HCT116 (cell line): ENCODE measurements around the gene EME1. TPM values are rescaled to one million over a fixed set of nuclear protein-coding genes. Genes with fewer than 3 reads are reported as not detected.

Source experiments
- ATAC-seq: fragments of 200-7000 bp; cut with Tn5 transposase; 2 replicates; pipeline ENCODE4 v1.9.1; 2020; ENCODE audit warnings: mild to moderate bottlenecking, moderate library complexity
- BruUV-seq: library from RNA; stranded (reverse); fragments of 400-500 nt; replicated peaks from 2 replicates; lab custom pipeline; 2021; lab: Mats Ljungman, UMichigan
- CTCF ChIA-PET: fragments of 300-600 bp; sonication (Branson Sonifier 250); formaldehyde crosslinking; loops from one replicate; lab custom pipeline; 2021; ENCODE audit warnings: antibody characterized with exemption; lab: Charles Lee
- POLR2A ChIA-PET: fragments of 300-600, 350-600 bp; sonication (Branson Sonifier 250); formaldehyde crosslinking; loops from one replicate; lab custom pipeline; 2021; ENCODE audit warnings: antibody characterized with exemption; lab: Charles Lee
- RAD21 ChIA-PET, 2 experiments: fragments of 300-600 bp; sonication (Branson Sonifier 250); formaldehyde crosslinking; loops; one replicate each; lab custom pipeline; 2023; ENCODE audit warnings: low total read pairs in 2 of 2; ENCODE audit not compliant: uncharacterized antibody in 2 of 2, unreplicated experiment in 2 of 2, low non-redundant PET in 1 of 2; lab: Charles Lee
- DNase-seq: peaks from one replicate; pipeline ENCODE4 v3.0.0-alpha.2; 2010; ENCODE audit warnings: low read depth, low spot score
- H2AFZ ChIP-seq: fragments of 200-600 bp; shearing (Covaris generic), sonication (generic); 2 replicates; pipeline ENCODE4 v1.6.1; 2017; ENCODE audit warnings: low read depth, mixed run types, mixed read lengths, antibody characterized with exemption, low read length; ENCODE audit not compliant: poor library complexity, severe bottlenecking
- H3K27ac ChIP-seq: 2 replicates; pipeline ENCODE4 v1.5.1; 2012; ENCODE audit warnings: low read depth, low read length
- H3K27me3 ChIP-seq: fragments of 200-600 bp; sonication (generic); 2 replicates; pipeline ENCODE4 v1.6.1; 2016; ENCODE audit warnings: mixed run types, low read length, mixed read lengths; ENCODE audit not compliant: insufficient read depth
- H3K36me3 ChIP-seq, 2 experiments: fragments of 200-500 bp in 1 of 2; fragments of 200-600 bp in 1 of 2; sonication (Bioruptor generic) in 1 of 2; sonication (generic) in 1 of 2; 2 replicates each; pipeline versions ENCODE4 v1.5.1 to v1.6.1; 2014 to 2016; ENCODE audit warnings: low read length in 2 of 2, inconsistent platforms in 1 of 2, mixed read lengths in 1 of 2, mixed run types in 1 of 2; ENCODE audit not compliant: insufficient read depth in 2 of 2, control insufficient read depth in 1 of 2
- H3K4me1 ChIP-seq, 2 experiments: fragments of 200-600 bp in 1 of 2; sonication (generic) in 1 of 2; 2 replicates each; pipeline versions ENCODE4 v1.5.1 to v1.6.1; 2012 to 2017; ENCODE audit warnings: low read length in 2 of 2, inconsistent platforms in 1 of 2, mild to moderate bottlenecking in 1 of 2, mixed read lengths in 1 of 2, mixed run types in 1 of 2, moderate library complexity in 1 of 2; ENCODE audit not compliant: insufficient read depth in 2 of 2, control insufficient read depth in 1 of 2
- H3K4me2 ChIP-seq: fragments of 200-600 bp; sonication (generic); 2 replicates; pipeline ENCODE4 v1.6.1; 2017; ENCODE audit warnings: mixed run types, low read length, mixed read lengths
- H3K4me3 ChIP-seq, 2 experiments: fragments of 200-600 bp in 1 of 2; sonication (generic) in 1 of 2; replicated peaks in 1 of 2; 2 replicates each; pipeline ENCODE4 v1.5.1; 2011 to 2016; ENCODE audit warnings: low read length in 2 of 2, control low read depth in 1 of 2, low read depth in 1 of 2, mild to moderate bottlenecking in 1 of 2, mixed read lengths in 1 of 2, mixed run types in 1 of 2
- H3K79me2 ChIP-seq: fragments of 200-600 bp; sonication (generic); 2 replicates; pipeline ENCODE4 v1.6.1; 2017; ENCODE audit warnings: mild to moderate bottlenecking, mixed run types, low read length, moderate library complexity, mixed read lengths; ENCODE audit not compliant: insufficient read depth
- H3K9ac ChIP-seq: fragments of 200-600 bp; sonication (generic); 2 replicates; pipeline ENCODE4 v1.6.1; 2016; ENCODE audit warnings: low read length, mixed read lengths
- H3K9me2 ChIP-seq: fragments of 200-600 bp; sonication (generic), shearing (Covaris generic); 2 replicates; pipeline ENCODE4 v1.6.1; 2017; ENCODE audit warnings: mixed run types, mild to moderate bottlenecking, moderate library complexity; ENCODE audit not compliant: insufficient read depth
- H3K9me3 ChIP-seq, 2 experiments: fragments of 200-500 bp in 1 of 2; fragments of 200-600 bp in 1 of 2; sonication (Bioruptor generic) in 1 of 2; sonication (generic) in 1 of 2; 2 replicates each; pipeline ENCODE4 v1.6.1; 2014 to 2017; ENCODE audit warnings: low read length in 2 of 2, mixed read lengths in 2 of 2, inconsistent platforms in 1 of 2, low read depth in 1 of 2, mild to moderate bottlenecking in 1 of 2, mixed run types in 1 of 2, moderate library complexity in 1 of 2; ENCODE audit not compliant: control insufficient read depth in 1 of 2, insufficient read depth in 1 of 2
- H4K20me1 ChIP-seq: fragments of 200-600 bp; sonication (generic), shearing (Covaris generic); 2 replicates; pipeline ENCODE4 v1.6.1; 2017; ENCODE audit warnings: mixed run types, mild to moderate bottlenecking, moderate library complexity; ENCODE audit not compliant: insufficient read depth
- CBX3 ChIP-seq: IDR thresholded peaks from 2 replicates; pipeline ENCODE4 v1.6.1; 2012; ENCODE audit warnings: low read depth
- EGR1 ChIP-seq: IDR thresholded peaks from 2 replicates; pipeline ENCODE4 v1.6.1; 2012; ENCODE audit warnings: low read depth
- EZH2 ChIP-seq: fragments of 200-600 bp; sonication (generic); IDR thresholded peaks from 2 replicates; pipeline ENCODE4 v1.6.1; 2017; ENCODE audit warnings: antibody characterized with exemption, mixed run types
- FOSL1 ChIP-seq: IDR thresholded peaks from 2 replicates; pipeline ENCODE4 v1.6.1; 2012; ENCODE audit warnings: low read depth
- JUND ChIP-seq: IDR thresholded peaks from 2 replicates; pipeline ENCODE4 v1.6.1; 2012
- POLR2AphosphoS5 ChIP-seq: IDR thresholded peaks from 2 replicates; pipeline ENCODE4 v1.6.1; 2011; ENCODE audit warnings: mild to moderate bottlenecking, low read depth, low read length, moderate library complexity
- REST ChIP-seq: IDR thresholded peaks from 2 replicates; pipeline ENCODE4 v1.6.1; 2012; ENCODE audit warnings: low read depth
- SRF ChIP-seq: IDR thresholded peaks from 2 replicates; pipeline ENCODE4 v1.6.1; 2012; ENCODE audit warnings: low read depth
- YY1 ChIP-seq: IDR thresholded peaks from 2 replicates; pipeline ENCODE4 v1.6.1; 2011; ENCODE audit warnings: low read length, low read depth, moderate library complexity, mild to moderate bottlenecking; ENCODE audit not compliant: insufficient replicate concordance; ENCODE audit errors: extremely low read depth
- ZFX ChIP-seq: fragments of 450-650 bp; IDR thresholded peaks from 2 replicates; pipeline ENCODE4 v1.6.1; 2017
- intact Hi-C: fragments of 100-400 bp; cut with micrococcal nuclease; formaldehyde crosslinking; loops from 2 replicates; pipeline ENCODE4 v1.10.0; 2022
- total RNA-seq: library from RNA; stranded (reverse); gene quantifications from one replicate; pipeline ENCODE4 v1.2.1, GENCODE V29; 2021; ENCODE audit not compliant: unreplicated experiment
- TF ChIP-seq, protein P1 (sequence below): IDR thresholded peaks from 2 replicates; pipeline ENCODE4 v1.6.1; 2011; ENCODE audit warnings: mild to moderate bottlenecking, low read length, moderate library complexity; ENCODE audit not compliant: insufficient replicate concordance; ENCODE audit errors: extremely low read depth
- TF ChIP-seq, protein P2 (sequence below), 3 experiments: fragments of 200-600 bp in 1 of 3; sonication (generic) in 1 of 3; IDR thresholded peaks in 2 of 3; conservative IDR thresholded peaks in 1 of 3; 2 replicates each; pipeline ENCODE4 v1.5.1; 2012 to 2017; ENCODE audit warnings: low read depth in 2 of 3, low read length in 2 of 3, antibody characterized with exemption in 1 of 3, borderline replicate concordance in 1 of 3, control low read depth in 1 of 3, mild to moderate bottlenecking in 1 of 3, mixed read lengths in 1 of 3, mixed run types in 1 of 3, moderate library complexity in 1 of 3; ENCODE audit not compliant: insufficient read depth in 1 of 3

EME1 gene
- total RNA-seq, 1 experiment from 2014 or later: 31.8 TPM

- TF ChIP-seq REST (no peak), EZH2 (no peak)
Observed at GRCh38 chr17:50428831-50429424, 55.9 kb downstream of the EME1 start (continued).

DNA sequence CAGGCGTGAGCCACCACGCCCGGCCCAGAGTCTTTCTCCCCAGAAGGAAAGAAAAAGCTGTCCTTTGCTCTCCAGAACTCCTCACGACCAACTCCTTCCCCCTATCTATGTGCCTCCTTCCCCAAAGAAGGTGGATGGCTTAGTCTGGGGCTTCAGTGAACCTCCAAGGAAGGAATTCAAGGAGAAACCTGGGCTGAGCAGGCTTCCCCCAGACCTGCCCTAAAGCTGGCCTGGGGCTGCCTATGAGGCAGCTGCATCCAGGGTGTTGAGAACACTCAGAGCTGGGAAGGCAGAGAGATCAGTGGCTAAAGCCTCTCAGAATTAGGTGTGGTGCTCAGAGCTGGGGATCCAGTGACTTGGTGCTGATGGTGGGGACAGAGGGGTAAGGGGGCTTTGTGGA, 56.8 kb downstream of the EME1 start:
- DNase-seq: no peak
- ChIA-PET POLR2A (no interaction called here), RAD21 (no interaction called here), CTCF (interaction anchor here (4.3 kb wide), 1 partner anchor 32 kb away, joined by 20 read pairs; the partner anchor contains the start of gene LRRC59)
- H3K9ac ChIP-seq: no peak overlapping the region
- no peak for ATAC-seq
- intact Hi-C loops: no loop called here
- H3K36me3 ChIP-seq: no peaks in the 10 kb centered on the region; a peak in 1 of 4 replicates
- H3K79me2 ChIP-seq: 0 out of 2 replicates have a peak, but pooled peaks cover 7% of the 10 kb centered on the region
- H4K20me1 ChIP-seq: no peaks in the 10 kb centered on the region
- H3K27me3 ChIP-seq: no peaks in the 10 kb centered on the region
- peaks cover 12 to 28% of the 10 kb centered on the region in 2 experiments for H3K4me1 ChIP-seq
- H3K9me3 ChIP-seq: no peaks in the 10 kb centered on the region
- no TSS peak for BruUV-seq
- no peak overlapping the region for H3K27ac ChIP-seq
- no peak overlapping the region for H3K4me3 ChIP-seq
- no peaks in the 10 kb centered on the region for H3K9me2 ChIP-seq
- TF ChIP-seq POLR2AphosphoS5: no peak
- TF ChIP-seq EZH2: no peak
- no peak for TF ChIP-seq CBX3
- no peak for TF ChIP-seq ZFX
- TF ChIP-seq JUND: no peak
- TF ChIP-seq SRF: no peak
- TF ChIP-seq EGR1: no peak
- TF ChIP-seq, protein P1, sequence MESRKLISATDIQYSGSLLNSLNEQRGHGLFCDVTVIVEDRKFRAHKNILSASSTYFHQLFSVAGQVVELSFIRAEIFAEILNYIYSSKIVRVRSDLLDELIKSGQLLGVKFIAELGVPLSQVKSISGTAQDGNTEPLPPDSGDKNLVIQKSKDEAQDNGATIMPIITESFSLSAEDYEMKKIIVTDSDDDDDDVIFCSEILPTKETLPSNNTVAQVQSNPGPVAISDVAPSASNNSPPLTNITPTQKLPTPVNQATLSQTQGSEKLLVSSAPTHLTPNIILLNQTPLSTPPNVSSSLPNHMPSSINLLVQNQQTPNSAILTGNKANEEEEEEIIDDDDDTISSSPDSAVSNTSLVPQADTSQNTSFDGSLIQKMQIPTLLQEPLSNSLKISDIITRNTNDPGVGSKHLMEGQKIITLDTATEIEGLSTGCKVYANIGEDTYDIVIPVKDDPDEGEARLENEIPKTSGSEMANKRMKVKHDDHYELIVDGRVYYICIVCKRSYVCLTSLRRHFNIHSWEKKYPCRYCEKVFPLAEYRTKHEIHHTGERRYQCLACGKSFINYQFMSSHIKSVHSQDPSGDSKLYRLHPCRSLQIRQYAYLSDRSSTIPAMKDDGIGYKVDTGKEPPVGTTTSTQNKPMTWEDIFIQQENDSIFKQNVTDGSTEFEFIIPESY: no peak
- TF ChIP-seq, protein P2, sequence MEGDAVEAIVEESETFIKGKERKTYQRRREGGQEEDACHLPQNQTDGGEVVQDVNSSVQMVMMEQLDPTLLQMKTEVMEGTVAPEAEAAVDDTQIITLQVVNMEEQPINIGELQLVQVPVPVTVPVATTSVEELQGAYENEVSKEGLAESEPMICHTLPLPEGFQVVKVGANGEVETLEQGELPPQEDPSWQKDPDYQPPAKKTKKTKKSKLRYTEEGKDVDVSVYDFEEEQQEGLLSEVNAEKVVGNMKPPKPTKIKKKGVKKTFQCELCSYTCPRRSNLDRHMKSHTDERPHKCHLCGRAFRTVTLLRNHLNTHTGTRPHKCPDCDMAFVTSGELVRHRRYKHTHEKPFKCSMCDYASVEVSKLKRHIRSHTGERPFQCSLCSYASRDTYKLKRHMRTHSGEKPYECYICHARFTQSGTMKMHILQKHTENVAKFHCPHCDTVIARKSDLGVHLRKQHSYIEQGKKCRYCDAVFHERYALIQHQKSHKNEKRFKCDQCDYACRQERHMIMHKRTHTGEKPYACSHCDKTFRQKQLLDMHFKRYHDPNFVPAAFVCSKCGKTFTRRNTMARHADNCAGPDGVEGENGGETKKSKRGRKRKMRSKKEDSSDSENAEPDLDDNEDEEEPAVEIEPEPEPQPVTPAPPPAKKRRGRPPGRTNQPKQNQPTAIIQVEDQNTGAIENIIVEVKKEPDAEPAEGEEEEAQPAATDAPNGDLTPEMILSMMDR (IDR thresholded peaks at IDR 0.05 in 2 of 3, conservative IDR thresholded peaks at IDR 0.05 in 1 of 3; ENCODE audit: borderline replicate concordance in 1 of 3, insufficient read depth in 1 of 3, low read depth in 2 of 3, low read length in 2 of 3): no peak
- TF ChIP-seq FOSL1: no peak
- TF ChIP-seq YY1: no peak
- H2AFZ ChIP-seq: no peak overlapping the region
- no peak overlapping the region for H3K4me2 ChIP-seq
